ENCODE results near the gene SIVA1. TPM values are rescaled to one million over a fixed set of nuclear protein-coding genes. Genes with fewer than 3 reads are reported as not detected.

SIVA1 gene
- total RNA-seq, 4 donors from 2014 or later = 189 to 397 (median 203) TPM

GRCh38 chr14:104797115-104798044 is 44.4 kb downstream of the SIVA1 start:
- DNase-seq = peak; percentile 65
- intact Hi-C loops (cut with DNase I; ENCODE audit: low total_unique reads) = no loop called here
- WGBS, 2 donors (ENCODE audit: low coverage in 1 of 2) = 67% methylated on average over 7 of the region's 18 CpGs; no CpG with 5 or more reads in 1 of the 2 donors
- H3K36me3 ChIP-seq = no peaks in the 10 kb centered on the region
- peak overlapping the region; percentile 40 to 91 (median 64) for H3K27ac ChIP-seq
- no peaks in the 10 kb centered on the region for H3K27me3 ChIP-seq
- TF ChIP-seq EP300 (IDR thresholded peaks at IDR 0.05; ENCODE audit: low read depth) = no peak
- no peak for TF ChIP-seq POLR2A (IDR thresholded peaks at IDR 0.05)
- no peak for TF ChIP-seq POLR2AphosphoS5 (IDR thresholded peaks at IDR 0.05)
- TF ChIP-seq CTCF (IDR thresholded peaks at IDR 0.05) = no peak
- in situ Hi-C loops (cut with MboI; ENCODE audit: low pct_ligation_motif_present in 1 of 4, low pct_unique_long_range_greater_than_20kb in 1 of 4, low sequenced_read_pairs in 3 of 4) = no loop called here
- H3K4me3 ChIP-seq = no peak overlapping the region
- peaks cover 38 to 65% (median 53%) of the 10 kb centered on the region in 4 donors for H3K4me1 ChIP-seq
- H3K9me3 ChIP-seq = no peaks in the 10 kb centered on the region

- Histone ChIP-seq H3K27me3 (no peaks in the 10 kb centered on the region), H3K9me3 (no peaks in the 10 kb centered on the region), H3K27ac (peak overlapping the region; percentile 90 to 94 (median 91)), H3K4me1 (peaks cover 26 to 56% (median 41%) of the 10 kb centered on the region in 4 donors), H3K36me3 (no peaks in the 10 kb centered on the region), H3K4me3 (no peak overlapping the region)
- in situ Hi-C loops (cut with MboI; ENCODE audit: low pct_ligation_motif_present in 1 of 4, low pct_unique_long_range_greater_than_20kb in 1 of 4, low sequenced_read_pairs in 3 of 4) = no loop called here
- WGBS, 2 donors (ENCODE audit: low coverage in 1 of 2) = 73 to 90% methylated on average over 5 to 16 of the region's 16 CpGs
- no peak for DNase-seq
- TF ChIP-seq POLR2A (IDR thresholded peaks at IDR 0.05) (no peak), CTCF (IDR thresholded peaks at IDR 0.05) (no peak), EP300 (IDR thresholded peaks at IDR 0.05; ENCODE audit: low read depth) (no peak), POLR2AphosphoS5 (IDR thresholded peaks at IDR 0.05) (no peak)
- intact Hi-C loops (cut with DNase I; ENCODE audit: low total_unique reads) = no loop called here
Observed at GRCh38 chr14:104798300-104799243, 45.6 kb downstream of the SIVA1 start.

GRCh38 chr14:104799244-104800014 is 46.5 kb downstream of the SIVA1 start:
- Histone ChIP-seq H3K27me3 (no peaks in the 10 kb centered on the region), H3K36me3 (no peaks in the 10 kb centered on the region), H3K4me1 (peaks cover 17 to 48% (median 33%) of the 10 kb centered on the region in 4 donors), H3K4me3 (peak overlapping the region in 3 of 4 donors; percentile 58 to 64 (median 59)), H3K27ac (peak overlapping the region; percentile 90 to 94 (median 91)), H3K9me3 (no peaks in the 10 kb centered on the region)
- TF ChIP-seq POLR2AphosphoS5 (IDR thresholded peaks at IDR 0.05) = no peak
- peak in 1 of 5 experiments; percentile 6 for TF ChIP-seq CTCF (IDR thresholded peaks at IDR 0.05)
- TF ChIP-seq EP300 (IDR thresholded peaks at IDR 0.05; ENCODE audit: low read depth) = no peak
- TF ChIP-seq POLR2A (IDR thresholded peaks at IDR 0.05) = no peak
- intact Hi-C loops (cut with DNase I; ENCODE audit: low total_unique reads) (no loop called here), in situ Hi-C loops (cut with MboI; ENCODE audit: low pct_ligation_motif_present in 1 of 4, low pct_unique_long_range_greater_than_20kb in 1 of 4, low sequenced_read_pairs in 3 of 4) (no loop called here)
- no peak for DNase-seq
- WGBS, 2 donors (ENCODE audit: low coverage in 1 of 2) = 48 to 54% methylated on average over 11 to 21 of the region's 21 CpGs

All from transverse colon (tissue), 4 donors.